Keratinocyte (primary cell): ENCODE results near the gene CD93. TPM values are rescaled to one million over a fixed set of nuclear protein-coding genes. Genes with fewer than 3 reads are reported as not detected.

Experiments
- DNase-seq: peaks from one replicate; pipeline ENCODE4 v3.0.0-alpha.2; 2011; ENCODE audit warnings: low read depth, missing footprints, low spot score
- FAIRE-seq: peaks from 2 replicates; lab custom pipeline; 2011; peaks lifted over from hg19 to GRCh38; lab: Jason Lieb, UNC
- H2AFZ ChIP-seq: 2 replicates; pipeline ENCODE4 v1.6.0; 2012; ENCODE audit warnings: low read length, control low read depth, inconsistent platforms; ENCODE audit not compliant: control insufficient read depth
- H3K27ac ChIP-seq: 2 replicates; pipeline ENCODE4 v1.5.1; 2011; ENCODE audit warnings: low read length; ENCODE audit not compliant: control insufficient read depth, insufficient read depth
- H3K27me3 ChIP-seq: 3 replicates; pipeline ENCODE4 v1.6.0; 2011; ENCODE audit warnings: low read length; ENCODE audit not compliant: control insufficient read depth, insufficient read depth; ENCODE audit errors: extremely low read depth
- H3K36me3 ChIP-seq, 2 experiments: 2 replicates in 1 of 2; 3 replicates in 1 of 2; pipeline ENCODE4 v1.5.1; 2011; ENCODE audit warnings: low read length in 2 of 2, mild to moderate bottlenecking in 1 of 2; ENCODE audit not compliant: control insufficient read depth in 2 of 2, insufficient read depth in 2 of 2; ENCODE audit errors: extremely low read depth in 1 of 2
- H3K4me1 ChIP-seq: 3 replicates; pipeline ENCODE4 v1.5.1; 2011; ENCODE audit warnings: low read length; ENCODE audit not compliant: control insufficient read depth, insufficient read depth; ENCODE audit errors: extremely low read depth
- H3K4me2 ChIP-seq: 3 replicates; pipeline ENCODE4 v1.6.0; 2011; ENCODE audit warnings: low read depth, low read length; ENCODE audit not compliant: control insufficient read depth, insufficient read depth; ENCODE audit errors: extremely low read depth
- H3K4me3 ChIP-seq, 3 experiments: fragments of 200-600 bp in 1 of 3; sonication (generic) in 1 of 3; 2 replicates in 2 of 3; 3 replicates in 1 of 3; pipeline ENCODE4 v1.5.1; 2011 to 2016; ENCODE audit warnings: low read length in 3 of 3, mild to moderate bottlenecking in 3 of 3, control low read depth in 2 of 3, inconsistent platforms in 1 of 3, low read depth in 1 of 3, mixed read lengths in 1 of 3, mixed run types in 1 of 3, moderate library complexity in 1 of 3; ENCODE audit not compliant: control insufficient read depth in 2 of 3, insufficient read depth in 2 of 3; ENCODE audit errors: extremely low read depth in 1 of 3
- H3K79me2 ChIP-seq: 2 replicates; pipeline ENCODE4 v1.6.0; 2012; ENCODE audit warnings: low read length; ENCODE audit not compliant: control insufficient read depth, insufficient read depth
- H3K9ac ChIP-seq: 3 replicates; pipeline ENCODE4 v1.6.0; 2011; ENCODE audit warnings: low read length; ENCODE audit not compliant: control insufficient read depth, insufficient read depth; ENCODE audit errors: extremely low read depth
- H3K9me1 ChIP-seq: 3 replicates; pipeline ENCODE4 v1.6.0; 2011; ENCODE audit warnings: low read length; ENCODE audit not compliant: control insufficient read depth, insufficient read depth; ENCODE audit errors: extremely low read depth
- H3K9me3 ChIP-seq: 2 replicates; pipeline ENCODE4 v1.5.1; 2012; ENCODE audit warnings: low read depth, low read length; ENCODE audit not compliant: control insufficient read depth
- H4K20me1 ChIP-seq: 3 replicates; pipeline ENCODE4 v1.6.0; 2011; ENCODE audit warnings: low read length; ENCODE audit not compliant: control insufficient read depth, insufficient read depth; ENCODE audit errors: extremely low read depth
- EZH2 ChIP-seq: IDR thresholded peaks from one replicate; pipeline ENCODE4 v1.6.1; 2012; ENCODE audit warnings: inconsistent platforms, mild to moderate bottlenecking, low read length, moderate library complexity
- dilution Hi-C: fragments of 300-500 bp; cut with MboI; formaldehyde crosslinking; loops from one replicate; pipeline ENCODE4 v1.7.0; 2020; ENCODE audit warnings: low sequenced_read_pairs; ENCODE audit not compliant: extremely low pct_ligation_motif_present
- polyA plus RNA-seq, 5 experiments: library from polyadenylated mRNA; depleted of rRNA in 3 of 5; stranded (reverse) in 3 of 5; stranded (forward) in 1 of 5; unstranded in 1 of 5; fragments of >200 nt; gene quantifications; 1 replicate in 1 of 5; 2 replicates in 3 of 5; 3 replicates in 1 of 5; pipeline versions ENCODE4 v1.2.1 to v1.2.3, GENCODE V29; 2011 to 2012; ENCODE audit warnings: missing spikeins in 2 of 5, low read depth in 1 of 5, low replicate concordance in 1 of 5
- TF ChIP-seq, protein P1 (sequence below), 3 experiments: IDR thresholded peaks in 1 of 3; conservative IDR thresholded peaks in 1 of 3; optimal IDR thresholded peaks in 1 of 3; 2 replicates in 2 of 3; 3 replicates in 1 of 3; pipeline versions ENCODE3 to v1.5.1; 2011; ENCODE audit warnings: low read length in 3 of 3, mild to moderate bottlenecking in 3 of 3, moderate library complexity in 2 of 3, control low read depth in 1 of 3, inconsistent platforms in 1 of 3; ENCODE audit not compliant: insufficient read depth in 2 of 3; ENCODE audit errors: extremely low read depth in 1 of 3

The CD93 gene
- polyA plus RNA-seq, 1 donor (not counting 4 experiments of a cell fraction or from before 2014, with no cell fraction given), result not detected

DNA sequence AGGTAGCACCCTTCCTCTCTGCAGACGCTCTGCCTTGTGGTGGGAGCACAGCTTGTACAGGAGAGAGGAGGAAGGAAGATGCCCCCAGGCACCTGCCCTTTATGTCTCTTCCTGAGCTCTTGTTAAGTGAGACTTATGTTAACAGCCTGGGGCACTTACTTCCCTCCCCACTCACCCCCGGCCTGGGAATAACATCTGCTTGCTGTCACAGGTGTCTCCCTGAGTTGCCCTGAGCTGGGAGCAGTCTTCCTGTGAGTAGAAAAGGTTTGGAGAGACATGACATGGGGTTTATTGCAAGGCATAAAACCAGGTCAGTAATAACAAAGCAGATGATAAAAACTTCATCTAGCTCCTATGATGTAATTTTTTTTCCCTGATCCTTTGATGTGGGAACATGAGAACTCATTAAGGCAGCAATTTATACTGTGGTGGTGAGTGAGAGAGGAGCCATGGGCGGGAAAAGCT lies 49.1 kb downstream of the CD93 start:
- dilution Hi-C loops, result loop anchor here (25.0 kb wide), 1 partner anchor 150 kb away; no protein-coding TSS in a partner anchor
- H3K9ac ChIP-seq, result no peak overlapping the region
- H3K4me3 ChIP-seq, result no peak overlapping the region
- DNase-seq (no peak), FAIRE-seq (no peak)
- no peak overlapping the region for H3K4me2 ChIP-seq
- no peaks in the 10 kb centered on the region for H3K9me1 ChIP-seq
- no peak for TF ChIP-seq EZH2
- TF ChIP-seq, protein P1, sequence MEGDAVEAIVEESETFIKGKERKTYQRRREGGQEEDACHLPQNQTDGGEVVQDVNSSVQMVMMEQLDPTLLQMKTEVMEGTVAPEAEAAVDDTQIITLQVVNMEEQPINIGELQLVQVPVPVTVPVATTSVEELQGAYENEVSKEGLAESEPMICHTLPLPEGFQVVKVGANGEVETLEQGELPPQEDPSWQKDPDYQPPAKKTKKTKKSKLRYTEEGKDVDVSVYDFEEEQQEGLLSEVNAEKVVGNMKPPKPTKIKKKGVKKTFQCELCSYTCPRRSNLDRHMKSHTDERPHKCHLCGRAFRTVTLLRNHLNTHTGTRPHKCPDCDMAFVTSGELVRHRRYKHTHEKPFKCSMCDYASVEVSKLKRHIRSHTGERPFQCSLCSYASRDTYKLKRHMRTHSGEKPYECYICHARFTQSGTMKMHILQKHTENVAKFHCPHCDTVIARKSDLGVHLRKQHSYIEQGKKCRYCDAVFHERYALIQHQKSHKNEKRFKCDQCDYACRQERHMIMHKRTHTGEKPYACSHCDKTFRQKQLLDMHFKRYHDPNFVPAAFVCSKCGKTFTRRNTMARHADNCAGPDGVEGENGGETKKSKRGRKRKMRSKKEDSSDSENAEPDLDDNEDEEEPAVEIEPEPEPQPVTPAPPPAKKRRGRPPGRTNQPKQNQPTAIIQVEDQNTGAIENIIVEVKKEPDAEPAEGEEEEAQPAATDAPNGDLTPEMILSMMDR (optimal IDR thresholded peaks at IDR 0.05 in 1 of 3, IDR thresholded peaks at IDR 0.05 in 1 of 3, conservative IDR thresholded peaks at IDR 0.05 in 1 of 3; ENCODE audit: extremely low read depth in 1 of 3, insufficient read depth in 2 of 3, low read length in 3 of 3), result no peak
- no peak overlapping the region for H2AFZ ChIP-seq
- no peaks in the 10 kb centered on the region for H3K9me3 ChIP-seq
- no peaks in the 10 kb centered on the region for H3K79me2 ChIP-seq
- no peaks in the 10 kb centered on the region for H4K20me1 ChIP-seq
- H3K36me3 ChIP-seq, result no peaks in the 10 kb centered on the region
- H3K27me3 ChIP-seq, result peaks cover 41% of the 10 kb centered on the region
- no peak overlapping the region for H3K27ac ChIP-seq
- peaks cover 4% of the 10 kb centered on the region for H3K4me1 ChIP-seq

DNA sequence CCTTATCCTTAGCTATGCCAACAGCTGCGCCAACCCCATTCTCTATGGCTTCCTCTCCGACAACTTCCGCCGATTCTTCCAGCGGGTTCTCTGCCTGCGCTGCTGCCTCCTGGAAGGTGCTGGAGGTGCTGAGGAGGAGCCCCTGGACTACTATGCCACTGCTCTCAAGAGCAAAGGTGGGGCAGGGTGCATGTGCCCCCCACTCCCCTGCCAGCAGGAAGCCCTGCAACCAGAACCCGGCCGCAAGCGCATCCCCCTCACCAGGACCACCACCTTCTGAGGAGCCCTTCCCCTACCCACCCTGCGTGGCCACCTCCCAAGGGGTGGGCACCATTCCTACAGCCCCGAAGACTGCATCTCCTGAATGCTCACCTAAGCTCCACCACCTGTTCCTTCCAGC lies 49.8 kb downstream of the CD93 start:
- dilution Hi-C loops, result loop anchor here (25.0 kb wide), 1 partner anchor 151 kb away; no protein-coding TSS in a partner anchor
- H3K4me1 ChIP-seq, result peaks cover 4% of the 10 kb centered on the region
- no peak overlapping the region for H3K27ac ChIP-seq
- no peak overlapping the region for H3K4me3 ChIP-seq
- no peaks in the 10 kb centered on the region for H3K9me1 ChIP-seq
- FAIRE-seq (no peak), DNase-seq (no peak)
- H3K9me3 ChIP-seq, result no peaks in the 10 kb centered on the region
- no peak overlapping the region for H2AFZ ChIP-seq
- H4K20me1 ChIP-seq, result no peaks in the 10 kb centered on the region
- TF ChIP-seq EZH2, result no peak
- TF ChIP-seq, protein P1 (optimal IDR thresholded peaks at IDR 0.05 in 1 of 3, IDR thresholded peaks at IDR 0.05 in 1 of 3, conservative IDR thresholded peaks at IDR 0.05 in 1 of 3; ENCODE audit: extremely low read depth in 1 of 3, insufficient read depth in 2 of 3, low read length in 3 of 3), result no peak
- H3K9ac ChIP-seq, result no peak overlapping the region
- peaks cover 41% of the 10 kb centered on the region for H3K27me3 ChIP-seq
- no peaks in the 10 kb centered on the region for H3K79me2 ChIP-seq
- H3K36me3 ChIP-seq, result no peaks in the 10 kb centered on the region
- H3K4me2 ChIP-seq, result no peak overlapping the region
